Hindlimb muscle (tissue), 1 donor: ENCODE results near the gene PATJ. TPM values are rescaled to one million over a fixed set of nuclear protein-coding genes. Genes with fewer than 3 reads are reported as not detected.
A peak's percentile ranks its signal among the peaks of the same experiment; 100 is the strongest.
"Not testable (repeated sequence)": the region's sequence is repeated elsewhere in the genome, so short reads cannot be mapped to it uniquely, and the experiment has no call there.

Source experiments
- DNase-seq: peaks from one replicate; pipeline ENCODE4 v3.0.0-alpha.2; 2013
- polyA plus RNA-seq: library from polyadenylated mRNA; unstranded; fragments of 120-200 nt; gene quantifications from one replicate; pipeline ENCODE4 v1.2.1, GENCODE V29; 2013; ENCODE audit not compliant: insufficient read length

The PATJ gene, protein sequence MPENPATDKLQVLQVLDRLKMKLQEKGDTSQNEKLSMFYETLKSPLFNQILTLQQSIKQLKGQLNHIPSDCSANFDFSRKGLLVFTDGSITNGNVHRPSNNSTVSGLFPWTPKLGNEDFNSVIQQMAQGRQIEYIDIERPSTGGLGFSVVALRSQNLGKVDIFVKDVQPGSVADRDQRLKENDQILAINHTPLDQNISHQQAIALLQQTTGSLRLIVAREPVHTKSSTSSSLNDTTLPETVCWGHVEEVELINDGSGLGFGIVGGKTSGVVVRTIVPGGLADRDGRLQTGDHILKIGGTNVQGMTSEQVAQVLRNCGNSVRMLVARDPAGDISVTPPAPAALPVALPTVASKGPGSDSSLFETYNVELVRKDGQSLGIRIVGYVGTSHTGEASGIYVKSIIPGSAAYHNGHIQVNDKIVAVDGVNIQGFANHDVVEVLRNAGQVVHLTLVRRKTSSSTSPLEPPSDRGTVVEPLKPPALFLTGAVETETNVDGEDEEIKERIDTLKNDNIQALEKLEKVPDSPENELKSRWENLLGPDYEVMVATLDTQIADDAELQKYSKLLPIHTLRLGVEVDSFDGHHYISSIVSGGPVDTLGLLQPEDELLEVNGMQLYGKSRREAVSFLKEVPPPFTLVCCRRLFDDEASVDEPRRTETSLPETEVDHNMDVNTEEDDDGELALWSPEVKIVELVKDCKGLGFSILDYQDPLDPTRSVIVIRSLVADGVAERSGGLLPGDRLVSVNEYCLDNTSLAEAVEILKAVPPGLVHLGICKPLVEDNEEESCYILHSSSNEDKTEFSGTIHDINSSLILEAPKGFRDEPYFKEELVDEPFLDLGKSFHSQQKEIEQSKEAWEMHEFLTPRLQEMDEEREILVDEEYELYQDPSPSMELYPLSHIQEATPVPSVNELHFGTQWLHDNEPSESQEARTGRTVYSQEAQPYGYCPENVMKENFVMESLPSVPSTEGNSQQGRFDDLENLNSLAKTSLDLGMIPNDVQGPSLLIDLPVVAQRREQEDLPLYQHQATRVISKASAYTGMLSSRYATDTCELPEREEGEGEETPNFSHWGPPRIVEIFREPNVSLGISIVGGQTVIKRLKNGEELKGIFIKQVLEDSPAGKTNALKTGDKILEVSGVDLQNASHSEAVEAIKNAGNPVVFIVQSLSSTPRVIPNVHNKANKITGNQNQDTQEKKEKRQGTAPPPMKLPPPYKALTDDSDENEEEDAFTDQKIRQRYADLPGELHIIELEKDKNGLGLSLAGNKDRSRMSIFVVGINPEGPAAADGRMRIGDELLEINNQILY (N-terminal part only)
- polyA plus RNA-seq, result 3.7 TPM

DNA sequence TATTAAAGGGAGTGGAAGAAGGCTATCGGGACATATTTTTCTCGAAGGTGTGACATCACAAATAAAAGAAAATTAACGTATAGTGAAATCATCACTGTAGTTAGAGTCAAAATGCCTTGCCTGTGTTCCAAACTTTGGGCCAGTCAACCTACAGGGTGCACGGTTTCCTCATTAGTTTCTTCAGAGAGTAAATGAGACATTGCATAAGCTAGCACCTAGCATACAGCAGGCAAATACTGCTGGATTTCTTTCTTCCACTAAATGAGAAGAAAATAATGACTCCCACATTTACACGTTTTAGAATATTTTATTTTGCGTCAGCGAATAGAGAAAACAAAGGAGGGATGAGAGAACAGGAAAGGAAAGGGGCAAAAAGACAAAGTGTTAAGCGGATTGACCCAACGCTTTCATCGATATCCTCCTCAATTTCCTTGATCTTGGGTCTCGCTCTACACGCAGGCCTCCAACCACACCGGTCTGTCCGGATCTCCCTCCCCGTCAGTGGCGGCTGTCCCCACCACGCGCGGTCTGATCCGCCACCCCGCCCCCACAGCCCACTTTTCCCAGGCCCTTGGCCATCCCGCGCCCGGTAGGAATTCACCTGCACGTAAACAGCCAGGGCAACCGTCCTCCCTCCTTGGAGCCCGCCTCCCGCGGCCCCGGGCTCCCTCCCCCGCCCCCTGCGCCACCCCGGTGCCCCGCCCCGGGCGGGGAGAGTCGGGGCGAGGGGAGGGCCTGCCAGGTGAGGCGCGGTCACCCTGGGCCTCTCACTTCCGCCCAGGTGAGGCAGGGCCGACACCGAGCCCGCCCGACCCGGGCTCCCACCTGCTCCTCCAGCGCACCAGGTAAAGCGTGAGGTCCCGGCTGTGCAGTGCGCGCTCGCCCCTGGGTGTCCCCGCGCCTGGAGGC, at the start of gene PATJ:
PATJ (plus strand) TSS at position 770 of the 909 bp plus-strand sequence. CDS start 20,413 bp downstream, outside the sequence.
- peak; percentile 52 for DNase-seq

DNA sequence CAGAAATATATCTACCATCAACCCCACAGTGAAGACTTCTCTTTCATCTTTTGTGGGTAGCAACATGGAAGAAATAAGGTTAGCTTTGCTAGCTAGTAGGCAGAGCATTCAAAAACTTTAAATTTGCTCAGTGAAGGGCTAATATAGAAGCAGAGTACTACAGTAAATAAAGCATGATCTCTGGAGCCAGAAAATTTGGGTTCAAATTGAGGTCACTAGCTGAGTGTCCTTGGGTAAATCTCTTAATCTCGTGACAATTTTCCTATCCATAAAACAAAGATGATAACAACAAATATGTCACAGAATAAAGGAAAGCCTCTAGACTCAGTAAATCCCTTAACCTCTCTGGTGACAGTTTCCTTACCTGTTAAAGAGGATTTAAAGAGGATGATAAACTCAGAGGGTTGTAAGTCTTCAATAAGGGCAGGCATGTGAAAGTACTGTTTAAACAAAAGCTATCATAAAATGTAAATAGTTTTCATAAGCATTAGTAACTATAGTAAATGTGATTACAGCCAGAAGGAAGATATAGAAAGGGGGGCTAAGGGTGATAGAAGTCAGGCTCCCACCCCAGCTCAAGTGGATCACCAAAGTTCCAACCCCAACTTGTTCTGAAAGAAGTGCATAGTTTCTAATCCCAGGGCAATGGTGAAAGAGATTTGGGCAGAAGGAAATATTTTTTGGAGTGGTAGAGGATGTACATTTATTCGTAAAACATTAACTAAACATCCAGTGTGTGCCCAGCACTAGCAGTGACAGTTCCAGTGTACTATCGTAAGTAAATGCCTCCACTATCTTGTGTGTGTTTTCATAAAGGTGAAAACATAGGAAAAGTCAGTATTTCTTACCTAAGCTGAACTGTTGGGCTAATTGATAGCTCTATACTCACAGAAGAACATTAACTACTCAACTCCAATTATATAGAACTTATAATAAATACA, 42.1 kb upstream of the PATJ start:
- peak; percentile 4 for DNase-seq

DNA sequence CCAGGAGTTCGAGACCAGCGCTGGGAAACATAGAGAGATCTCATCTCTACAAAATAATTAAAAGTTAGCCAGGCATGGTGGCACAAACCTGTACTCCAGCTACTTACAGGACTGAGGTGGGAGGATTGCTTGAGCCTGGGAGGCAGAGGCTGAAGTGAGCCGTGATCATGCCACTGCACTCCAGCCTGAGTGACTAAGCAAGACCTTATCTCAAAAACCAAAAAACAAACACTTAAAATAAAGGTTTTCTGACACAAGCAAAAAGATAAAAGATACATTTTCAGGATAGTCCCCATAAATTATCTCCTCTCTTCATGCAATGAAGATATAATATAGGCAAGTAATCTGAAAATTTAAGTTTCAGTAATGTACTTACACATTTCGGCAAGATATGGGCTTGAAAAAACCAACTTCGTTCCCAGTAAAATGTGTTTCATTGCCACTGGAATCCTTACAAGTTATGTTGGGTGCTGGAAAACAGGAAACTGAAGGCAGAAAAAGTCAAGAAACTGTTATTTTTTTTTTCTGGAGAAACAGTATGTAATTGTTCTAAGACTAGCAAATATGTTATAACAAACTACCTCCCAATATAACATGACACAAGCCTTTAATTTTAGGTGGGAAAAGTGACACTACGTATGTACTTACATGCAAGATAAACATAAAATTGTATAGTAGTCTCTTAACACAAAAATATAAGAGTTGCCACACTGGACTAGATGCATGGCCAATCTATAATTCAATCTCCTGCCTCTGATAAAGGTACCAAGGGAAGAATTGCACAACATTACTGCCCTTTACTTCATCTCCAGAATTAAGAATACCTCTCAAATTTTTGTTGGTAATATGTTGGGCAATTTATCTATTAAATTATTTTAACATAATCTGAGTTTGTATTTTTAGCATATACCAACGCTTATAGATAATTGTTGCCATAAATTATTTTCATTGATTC, 33.0 kb upstream of the PATJ start:
- no peak for DNase-seq

DNA sequence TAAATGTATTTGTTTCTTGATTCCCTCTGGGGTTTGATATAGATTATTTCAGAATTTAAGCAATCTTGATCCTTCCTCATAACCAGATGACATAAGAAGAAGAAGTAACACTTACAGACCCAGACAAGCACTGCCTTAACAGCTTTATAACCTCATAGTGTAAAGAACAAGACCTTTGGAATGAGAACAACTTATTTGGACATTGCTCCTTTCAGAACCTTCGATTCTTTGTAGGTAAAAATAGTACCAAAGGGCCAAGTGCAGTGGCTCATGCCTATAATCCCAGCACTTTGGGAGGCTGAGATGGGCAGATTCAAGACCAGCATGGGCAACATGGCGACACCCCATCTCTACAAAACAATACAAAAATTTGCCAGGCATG, 32.4 kb upstream of the PATJ start:
- DNase-seq, result no peak

DNA sequence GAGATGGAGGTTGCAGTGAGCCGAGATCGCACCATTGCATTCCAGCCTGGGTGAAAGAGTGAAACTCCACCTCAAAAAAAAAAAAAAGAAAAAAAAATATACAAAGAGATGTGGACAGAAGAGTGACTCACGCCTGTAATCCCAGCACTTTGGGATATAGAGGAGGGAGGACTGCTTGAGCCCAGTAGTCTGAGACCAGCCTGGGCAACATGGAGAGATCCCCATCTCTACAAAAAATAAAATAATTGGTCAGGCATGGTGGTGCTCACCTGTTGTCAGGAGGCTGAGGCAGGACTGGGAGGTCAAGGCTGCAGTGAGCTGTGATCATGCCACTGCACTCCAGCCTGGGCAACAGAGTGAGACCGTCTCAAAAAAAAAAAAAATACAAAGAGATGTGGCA, 31.0 kb upstream of the PATJ start:
- not testable (repeated sequence) for DNase-seq

DNA sequence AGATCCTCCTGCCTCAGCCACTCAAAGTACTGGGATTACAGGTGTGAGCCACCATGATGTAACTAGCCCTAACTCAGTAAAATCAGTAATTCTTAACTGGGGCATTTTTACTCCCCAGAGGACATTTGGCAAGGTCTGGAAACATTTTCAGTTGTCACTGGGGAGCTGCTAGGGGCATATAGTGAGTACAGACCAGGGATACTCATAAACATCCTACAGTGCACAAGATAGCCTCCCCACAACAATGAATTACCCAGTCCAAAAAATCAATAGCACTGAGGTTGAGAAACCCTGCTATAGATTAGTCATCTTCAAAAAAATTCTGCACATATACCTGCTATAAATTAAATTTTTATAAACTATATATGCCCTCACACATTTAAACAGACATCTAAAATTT, 30.3 kb upstream of the PATJ start:
- no peak for DNase-seq

DNA sequence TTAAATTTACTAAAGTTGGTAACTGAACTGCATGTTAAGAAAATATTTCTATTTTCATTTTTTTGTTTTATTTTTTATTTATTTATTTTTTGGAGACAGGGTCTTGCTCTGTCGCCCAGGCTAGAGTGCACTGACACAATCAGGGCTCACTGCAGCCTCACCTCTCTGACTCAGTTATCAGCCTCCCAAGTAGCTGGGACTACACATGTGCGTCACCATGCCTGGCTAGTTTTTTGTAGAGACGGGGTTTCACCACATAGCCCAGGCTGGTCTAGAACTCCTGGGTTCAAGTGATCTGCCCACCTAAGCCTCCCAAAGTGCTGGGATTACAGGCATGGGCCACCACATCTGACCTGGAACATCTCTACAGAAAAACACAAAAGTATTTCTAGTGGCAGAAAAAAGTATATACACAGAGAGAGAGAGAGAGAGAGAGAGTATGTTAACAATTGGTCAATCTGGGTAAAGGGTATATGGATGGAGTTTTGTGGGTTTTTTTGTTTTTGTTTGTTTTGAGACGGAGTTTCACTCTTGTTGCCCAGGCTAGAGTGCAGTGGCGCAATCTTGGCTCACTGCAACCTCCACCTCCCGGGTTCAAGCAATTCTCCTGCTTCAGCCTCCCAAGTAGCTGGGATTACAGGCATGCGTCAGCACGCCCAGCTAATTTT, 23.1 kb upstream of the PATJ start:
- not testable (repeated sequence) for DNase-seq

DNA sequence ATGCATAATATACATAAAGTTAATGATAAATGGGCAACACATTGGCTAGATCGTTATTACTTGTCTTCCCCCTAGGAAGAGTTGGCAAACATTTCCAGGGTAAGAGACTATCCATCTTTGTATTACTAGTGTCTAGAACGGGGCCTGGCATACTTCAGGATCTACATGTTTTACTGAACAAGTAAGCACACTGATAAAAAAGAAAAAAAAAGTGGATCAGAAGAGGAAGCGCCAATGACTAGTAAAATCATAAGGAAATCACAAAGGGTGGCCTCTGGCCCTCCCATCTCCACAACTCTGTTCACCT, 17.8 kb upstream of the PATJ start:
- no peak for DNase-seq

DNA sequence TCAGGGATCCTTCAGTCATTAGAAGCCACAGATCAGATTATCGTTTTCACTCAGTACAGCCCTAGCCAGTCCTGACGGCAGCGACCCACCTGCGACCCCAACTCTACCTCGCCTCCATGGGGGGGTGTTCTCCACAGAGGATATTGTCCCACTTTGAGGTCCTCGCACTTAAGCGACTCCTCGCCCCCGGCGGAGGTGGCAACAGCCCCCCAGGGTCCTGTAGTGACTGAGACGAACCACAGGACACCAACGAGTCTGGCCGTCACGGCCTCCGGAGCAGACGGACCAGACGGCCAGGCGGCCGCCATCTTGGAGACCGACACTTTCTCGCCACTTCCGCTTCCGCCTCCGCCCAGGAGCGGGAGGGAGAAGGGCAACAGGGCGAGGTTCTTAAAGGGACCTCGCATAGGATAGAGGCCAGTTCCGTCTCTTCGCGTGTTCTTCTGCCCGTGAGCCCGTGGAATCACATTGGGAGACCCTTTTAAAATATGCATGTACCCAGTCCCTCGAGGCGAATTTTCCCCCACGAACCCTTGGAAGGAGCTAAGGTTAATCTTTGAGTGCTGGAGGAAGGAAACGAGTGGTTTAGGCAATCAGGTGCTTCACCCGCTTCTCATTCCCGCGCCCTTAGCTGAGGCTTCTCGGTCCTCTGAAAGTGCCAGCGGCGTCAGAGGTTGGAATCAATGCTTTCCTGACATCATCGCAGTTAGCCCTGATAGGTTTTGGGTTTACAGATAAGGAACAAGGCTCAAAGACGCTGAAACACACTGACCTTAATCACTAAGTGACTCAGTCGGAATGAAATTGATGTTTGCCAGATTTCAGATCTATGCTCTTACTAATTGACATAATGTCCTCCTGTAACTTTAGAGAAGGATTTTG, 17.2 kb upstream of the PATJ start, which contains the start of gene TM2D1:
TM2D1 (minus strand) TSS at position 329 of the 882 bp plus-strand sequence; CDS start at position 308, 21 bp downstream.
- DNase-seq, result peak; percentile 93

DNA sequence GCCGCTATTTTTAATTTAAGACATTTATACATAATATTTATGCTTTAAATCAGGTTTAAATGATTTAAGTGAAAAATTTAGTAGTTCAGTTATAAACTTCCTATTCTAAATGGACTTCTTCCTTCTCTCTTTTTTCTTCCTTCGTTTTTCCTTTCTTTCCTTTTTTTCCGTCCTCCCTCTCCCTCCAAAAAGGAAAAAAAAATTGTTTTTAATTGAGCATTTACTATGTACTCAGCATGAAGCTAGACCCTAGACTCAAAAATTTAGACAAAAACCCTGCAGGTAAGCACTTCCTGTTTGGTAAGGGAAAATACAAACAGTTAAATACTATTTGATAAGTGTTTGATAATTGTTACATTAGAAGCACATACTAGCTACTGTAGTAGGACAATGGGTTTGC, 14.7 kb upstream of the PATJ start:
- no peak for DNase-seq

DNA sequence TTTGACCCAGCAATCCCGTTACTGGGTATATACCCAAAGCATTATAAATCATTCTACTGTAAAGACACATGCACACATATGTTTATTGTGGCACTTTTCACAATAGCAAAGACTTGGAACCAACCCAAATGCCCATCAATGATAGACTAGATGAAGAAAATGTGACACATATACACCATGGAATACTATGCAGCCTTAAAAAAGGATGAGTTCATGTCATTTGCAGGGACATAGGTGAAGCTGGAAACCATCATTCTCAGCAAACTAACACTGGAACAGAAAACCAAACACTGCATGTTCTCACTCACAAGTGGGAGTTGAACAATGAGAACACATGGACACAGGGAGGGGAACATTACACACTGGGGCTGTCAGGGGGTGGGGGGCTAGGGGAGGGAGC, 11.6 kb upstream of the PATJ start:
- not testable (repeated sequence) for DNase-seq

DNA sequence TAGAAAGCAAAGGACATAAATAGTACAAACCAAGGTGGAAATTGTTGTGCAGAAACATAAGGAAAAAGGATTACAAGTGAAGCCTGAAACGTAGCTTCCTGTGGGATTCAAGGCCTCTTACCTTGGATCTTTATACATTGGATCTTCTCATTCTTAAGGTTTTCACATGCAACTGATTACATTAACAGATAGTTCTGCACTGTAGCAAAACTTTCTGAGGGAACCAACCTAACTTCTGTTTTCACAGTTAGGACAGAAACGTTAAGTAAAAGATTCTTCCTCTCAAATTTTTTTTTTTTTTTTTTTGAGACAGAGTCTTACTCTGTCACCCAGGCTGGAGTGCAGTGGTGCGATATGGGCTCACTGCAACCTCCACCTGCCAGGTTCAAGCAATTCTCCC, 9.6 kb upstream of the PATJ start:
- peak; percentile 38 for DNase-seq

DNA sequence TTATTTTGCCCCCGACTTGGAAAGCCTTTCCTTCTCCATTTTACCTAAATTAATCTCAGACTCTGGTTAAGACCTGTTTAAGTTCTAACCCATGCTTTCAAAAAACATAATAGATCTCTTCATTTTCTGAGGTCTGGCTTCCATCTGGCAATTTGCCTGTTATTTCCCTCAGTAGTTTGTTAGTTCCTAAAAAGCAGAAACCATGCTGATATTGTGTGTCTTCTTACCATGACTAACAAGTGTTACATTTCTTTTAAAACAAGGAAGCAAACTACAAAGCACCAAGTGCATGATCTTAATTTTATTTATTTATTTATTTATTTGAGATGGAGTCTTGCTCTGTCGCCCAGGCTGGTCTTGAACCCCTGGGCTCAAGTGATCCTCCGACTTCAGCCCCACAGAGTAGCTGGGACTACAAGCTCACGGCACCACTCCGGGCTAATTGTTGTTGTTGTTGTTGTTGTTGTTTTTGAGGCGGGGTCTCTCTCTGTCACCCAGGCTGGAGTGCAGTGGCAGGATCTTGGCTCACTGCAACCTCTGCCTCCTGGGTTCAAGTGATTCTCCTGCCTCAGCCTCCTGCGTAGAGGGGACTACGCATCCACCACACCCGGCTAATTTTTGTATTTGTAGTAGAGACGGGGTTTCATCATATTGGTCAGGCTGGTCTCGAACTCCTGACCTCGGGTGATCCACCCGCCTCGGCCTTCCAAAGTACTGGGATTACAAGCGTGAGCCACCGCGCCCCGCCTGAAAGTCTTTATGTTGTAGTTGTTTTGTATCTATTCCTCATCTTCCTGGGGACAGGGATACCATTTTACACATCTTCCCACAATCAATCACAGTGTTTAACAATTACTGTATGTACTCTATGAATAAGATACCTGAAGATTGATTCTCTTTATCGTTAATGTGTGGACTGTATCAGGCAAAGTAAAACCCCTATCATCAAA, 1.3 kb upstream of the PATJ start:
- no peak for DNase-seq

DNA sequence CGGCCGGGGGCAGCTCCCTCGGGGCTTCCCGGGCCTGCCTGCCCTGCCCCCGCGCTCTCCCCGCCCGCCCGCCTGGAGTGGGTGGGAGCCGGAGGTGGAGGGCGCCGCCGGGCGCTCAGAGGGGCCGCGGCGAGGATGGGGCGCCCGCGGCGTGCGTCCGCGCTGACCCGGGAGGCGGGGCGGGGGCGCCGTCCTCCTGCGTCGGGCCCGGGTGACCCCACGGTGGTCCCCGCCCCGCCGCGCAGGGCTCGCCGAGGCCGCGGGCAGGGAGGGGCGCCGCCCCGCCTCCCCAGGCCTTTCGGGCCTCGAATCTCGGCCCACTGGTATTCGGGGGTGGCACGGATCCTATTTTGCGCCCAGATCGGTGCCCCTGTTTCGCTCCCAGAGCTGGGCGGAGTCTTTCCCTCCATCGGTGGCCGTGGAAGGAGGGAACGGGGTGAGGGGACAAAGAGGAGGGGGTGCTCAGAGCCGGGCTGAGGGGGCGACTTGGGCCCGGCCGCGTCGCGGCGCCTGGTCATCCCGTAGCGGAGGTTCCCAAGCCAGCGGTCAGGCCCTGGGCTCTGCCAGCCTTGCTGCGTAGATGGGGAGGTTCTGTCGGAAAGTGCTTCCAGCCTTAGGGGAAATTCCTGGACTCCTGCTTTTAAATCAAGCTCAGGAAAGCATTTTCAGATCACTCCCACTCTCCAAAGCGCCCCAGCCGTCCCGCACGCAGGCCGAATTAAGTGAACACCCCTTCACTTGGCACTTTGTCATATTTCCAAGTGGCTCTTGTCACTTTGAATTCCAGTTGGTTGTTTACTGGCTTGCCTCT, 545 bp downstream of the PATJ start:
- DNase-seq, result peak; percentile 71

DNA sequence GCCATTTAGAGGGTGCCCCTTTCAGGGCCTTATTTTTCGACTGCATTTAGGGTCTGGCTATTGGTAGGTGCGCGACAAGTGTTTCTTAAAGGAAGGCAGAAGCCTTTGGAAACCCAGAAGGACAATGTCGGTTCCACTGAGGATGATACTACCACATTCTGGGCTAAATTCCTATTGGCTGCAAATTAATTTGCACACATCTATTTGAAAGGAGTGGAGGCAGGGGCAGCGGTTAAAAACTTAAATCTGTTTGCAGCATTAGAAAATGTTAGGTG, 1.1 kb downstream of the PATJ start:
- DNase-seq, result no peak
